ENCODE results near the gene TGFB2.
"Not testable (repeated sequence)": the region's sequence is repeated elsewhere in the genome, so short reads cannot be mapped to it uniquely, and the experiment has no call there.

TGFB2 gene

GRCh38 chr1:218304281-218305039, 40.7 kb upstream of the TGFB2 start:
- H3K4me3 ChIP-seq (ENCODE audit: low read length in 2 of 2), result no peak overlapping the region
- H3K9ac ChIP-seq (ENCODE audit: low read depth in 1 of 2, low read length in 2 of 2), result no peak overlapping the region
- no peaks in the 10 kb centered on the region for H3K9me3 ChIP-seq (ENCODE audit: control insufficient read depth in 2 of 2, low read length in 2 of 2)
- H3K27me3 ChIP-seq (ENCODE audit: control insufficient read depth in 2 of 2, insufficient read depth in 2 of 2, low read length in 2 of 2), result no peaks in the 10 kb centered on the region
- no peaks in the 10 kb centered on the region for H3K4me1 ChIP-seq (ENCODE audit: control insufficient read depth in 2 of 2, insufficient read depth in 2 of 2, low read length in 2 of 2)
- H3K36me3 ChIP-seq (ENCODE audit: control insufficient read depth in 2 of 2, insufficient read depth in 2 of 2, low read length in 2 of 2), result peaks cover 5 to 11% of the 10 kb centered on the region in 2 donors
- no peak overlapping the region for H3K27ac ChIP-seq (ENCODE audit: low read depth in 2 of 2, low read length in 2 of 2)

- H3K4me3 ChIP-seq (ENCODE audit: low read length in 2 of 2), result no peak overlapping the region
- no peaks in the 10 kb centered on the region for H3K27me3 ChIP-seq (ENCODE audit: control insufficient read depth in 2 of 2, insufficient read depth in 2 of 2, low read length in 2 of 2)
- H3K9me3 ChIP-seq (ENCODE audit: control insufficient read depth in 2 of 2, low read length in 2 of 2), result no peaks in the 10 kb centered on the region
- H3K36me3 ChIP-seq (ENCODE audit: control insufficient read depth in 2 of 2, insufficient read depth in 2 of 2, low read length in 2 of 2), result peaks cover 5 to 11% of the 10 kb centered on the region in 2 donors
- no peak overlapping the region for H3K9ac ChIP-seq (ENCODE audit: low read depth in 1 of 2, low read length in 2 of 2)
- H3K27ac ChIP-seq (ENCODE audit: low read depth in 2 of 2, low read length in 2 of 2), result no peak overlapping the region
- no peaks in the 10 kb centered on the region for H3K4me1 ChIP-seq (ENCODE audit: control insufficient read depth in 2 of 2, insufficient read depth in 2 of 2, low read length in 2 of 2)
These were observed 39.6 kb upstream of the TGFB2 start for GRCh38 chr1:218305472-218306064.

GRCh38 chr1:218312509-218312908, 32.6 kb upstream of the TGFB2 start:
- Histone ChIP-seq H3K36me3 (ENCODE audit: control insufficient read depth in 2 of 2, insufficient read depth in 2 of 2, low read length in 2 of 2) (peaks cover 4 to 7% of the 10 kb centered on the region in 2 donors), H3K9me3 (ENCODE audit: control insufficient read depth in 2 of 2, low read length in 2 of 2) (no peaks in the 10 kb centered on the region), H3K4me1 (ENCODE audit: control insufficient read depth in 2 of 2, insufficient read depth in 2 of 2, low read length in 2 of 2) (no peaks in the 10 kb centered on the region), H3K4me3 (ENCODE audit: low read length in 2 of 2) (no peak overlapping the region), H3K27me3 (ENCODE audit: control insufficient read depth in 2 of 2, insufficient read depth in 2 of 2, low read length in 2 of 2) (no peaks in the 10 kb centered on the region), H3K27ac (ENCODE audit: low read depth in 2 of 2, low read length in 2 of 2) (no peak overlapping the region), H3K9ac (ENCODE audit: low read depth in 1 of 2, low read length in 2 of 2) (no peak overlapping the region)

- H3K27ac ChIP-seq (ENCODE audit: low read depth in 2 of 2, low read length in 2 of 2), result no peak overlapping the region
- no peaks in the 10 kb centered on the region for H3K9me3 ChIP-seq (ENCODE audit: control insufficient read depth in 2 of 2, low read length in 2 of 2)
- peaks cover 4 to 7% of the 10 kb centered on the region in 2 donors for H3K36me3 ChIP-seq (ENCODE audit: control insufficient read depth in 2 of 2, insufficient read depth in 2 of 2, low read length in 2 of 2)
- no peaks in the 10 kb centered on the region for H3K4me1 ChIP-seq (ENCODE audit: control insufficient read depth in 2 of 2, insufficient read depth in 2 of 2, low read length in 2 of 2)
- H3K27me3 ChIP-seq (ENCODE audit: control insufficient read depth in 2 of 2, insufficient read depth in 2 of 2, low read length in 2 of 2), result no peaks in the 10 kb centered on the region
- no peak overlapping the region for H3K4me3 ChIP-seq (ENCODE audit: low read length in 2 of 2)
- no peak overlapping the region for H3K9ac ChIP-seq (ENCODE audit: low read depth in 1 of 2, low read length in 2 of 2)
These were observed 30.8 kb upstream of the TGFB2 start for GRCh38 chr1:218314316-218314715.

GRCh38 chr1:218315638-218316037, 29.5 kb upstream of the TGFB2 start:
- H3K27me3 ChIP-seq (ENCODE audit: control insufficient read depth in 2 of 2, insufficient read depth in 2 of 2, low read length in 2 of 2), result no peaks in the 10 kb centered on the region
- no peak overlapping the region for H3K4me3 ChIP-seq (ENCODE audit: low read length in 2 of 2)
- peaks cover 4 to 7% of the 10 kb centered on the region in 2 donors for H3K36me3 ChIP-seq (ENCODE audit: control insufficient read depth in 2 of 2, insufficient read depth in 2 of 2, low read length in 2 of 2)
- H3K4me1 ChIP-seq (ENCODE audit: control insufficient read depth in 2 of 2, insufficient read depth in 2 of 2, low read length in 2 of 2), result no peaks in the 10 kb centered on the region
- no peaks in the 10 kb centered on the region for H3K9me3 ChIP-seq (ENCODE audit: control insufficient read depth in 2 of 2, low read length in 2 of 2)
- H3K9ac ChIP-seq (ENCODE audit: low read depth in 1 of 2, low read length in 2 of 2), result no peak overlapping the region
- H3K27ac ChIP-seq (ENCODE audit: low read depth in 2 of 2, low read length in 2 of 2), result no peak overlapping the region

GRCh38 chr1:218317061-218317460, 28.1 kb upstream of the TGFB2 start:
- Histone ChIP-seq H3K27me3 (ENCODE audit: control insufficient read depth in 2 of 2, insufficient read depth in 2 of 2, low read length in 2 of 2) (no peaks in the 10 kb centered on the region), H3K27ac (ENCODE audit: low read depth in 2 of 2, low read length in 2 of 2) (no peak overlapping the region), H3K36me3 (ENCODE audit: control insufficient read depth in 2 of 2, insufficient read depth in 2 of 2, low read length in 2 of 2) (peaks cover under 1 to 3% of the 10 kb centered on the region in 2 donors), H3K4me1 (ENCODE audit: control insufficient read depth in 2 of 2, insufficient read depth in 2 of 2, low read length in 2 of 2) (no peaks in the 10 kb centered on the region), H3K9me3 (ENCODE audit: control insufficient read depth in 2 of 2, low read length in 2 of 2) (no peaks in the 10 kb centered on the region), H3K4me3 (ENCODE audit: low read length in 2 of 2) (no peak overlapping the region), H3K9ac (ENCODE audit: low read depth in 1 of 2, low read length in 2 of 2) (no peak overlapping the region)

GRCh38 chr1:218320182-218320581, 25.0 kb upstream of the TGFB2 start:
- H3K27ac ChIP-seq (ENCODE audit: low read depth in 2 of 2, low read length in 2 of 2); H3K27me3 ChIP-seq (ENCODE audit: control insufficient read depth in 2 of 2, insufficient read depth in 2 of 2, low read length in 2 of 2); H3K9me3 ChIP-seq (ENCODE audit: control insufficient read depth in 2 of 2, low read length in 2 of 2); H3K9ac ChIP-seq (ENCODE audit: low read depth in 1 of 2, low read length in 2 of 2); H3K4me1 ChIP-seq (ENCODE audit: control insufficient read depth in 2 of 2, insufficient read depth in 2 of 2, low read length in 2 of 2); H3K36me3 ChIP-seq (ENCODE audit: control insufficient read depth in 2 of 2, insufficient read depth in 2 of 2, low read length in 2 of 2); H3K4me3 ChIP-seq (ENCODE audit: low read length in 2 of 2): not testable (repeated sequence)

- no peak overlapping the region for H3K27ac ChIP-seq (ENCODE audit: low read depth in 2 of 2, low read length in 2 of 2)
- peaks cover 0 to 10% of the 10 kb centered on the region in 2 donors for H3K36me3 ChIP-seq (ENCODE audit: control insufficient read depth in 2 of 2, insufficient read depth in 2 of 2, low read length in 2 of 2)
- H3K4me1 ChIP-seq (ENCODE audit: control insufficient read depth in 2 of 2, insufficient read depth in 2 of 2, low read length in 2 of 2), result no peaks in the 10 kb centered on the region
- no peaks in the 10 kb centered on the region for H3K9me3 ChIP-seq (ENCODE audit: control insufficient read depth in 2 of 2, low read length in 2 of 2)
- no peaks in the 10 kb centered on the region for H3K27me3 ChIP-seq (ENCODE audit: control insufficient read depth in 2 of 2, insufficient read depth in 2 of 2, low read length in 2 of 2)
- H3K4me3 ChIP-seq (ENCODE audit: low read length in 2 of 2), result no peak overlapping the region
- H3K9ac ChIP-seq (ENCODE audit: low read depth in 1 of 2, low read length in 2 of 2), result no peak overlapping the region
These were observed 22.4 kb upstream of the TGFB2 start for GRCh38 chr1:218322762-218323161.

- H3K36me3 ChIP-seq (ENCODE audit: control insufficient read depth in 2 of 2, insufficient read depth in 2 of 2, low read length in 2 of 2), result peaks cover 0 to 10% of the 10 kb centered on the region in 2 donors
These were observed 21.4 kb upstream of the TGFB2 start for GRCh38 chr1:218323568-218324225.

GRCh38 chr1:218324226-218324580, 20.9 kb upstream of the TGFB2 start:
- Histone ChIP-seq H3K9me3 (ENCODE audit: control insufficient read depth in 2 of 2, low read length in 2 of 2) (no peaks in the 10 kb centered on the region), H3K27ac (ENCODE audit: low read depth in 2 of 2, low read length in 2 of 2) (no peak overlapping the region), H3K4me1 (ENCODE audit: control insufficient read depth in 2 of 2, insufficient read depth in 2 of 2, low read length in 2 of 2) (no peaks in the 10 kb centered on the region), H3K9ac (ENCODE audit: low read depth in 1 of 2, low read length in 2 of 2) (no peak overlapping the region), H3K27me3 (ENCODE audit: control insufficient read depth in 2 of 2, insufficient read depth in 2 of 2, low read length in 2 of 2) (no peaks in the 10 kb centered on the region), H3K36me3 (ENCODE audit: control insufficient read depth in 2 of 2, insufficient read depth in 2 of 2, low read length in 2 of 2) (peaks cover 0 to 10% of the 10 kb centered on the region in 2 donors), H3K4me3 (ENCODE audit: low read length in 2 of 2) (no peak overlapping the region)

More at GRCh38 chr1:218323568-218324225, 21.4 kb upstream of the TGFB2 start:
- no peak overlapping the region for H3K4me3 ChIP-seq (ENCODE audit: low read length in 2 of 2)
- H3K27me3 ChIP-seq (ENCODE audit: control insufficient read depth in 2 of 2, insufficient read depth in 2 of 2, low read length in 2 of 2), result no peaks in the 10 kb centered on the region
- H3K9me3 ChIP-seq (ENCODE audit: control insufficient read depth in 2 of 2, low read length in 2 of 2), result no peaks in the 10 kb centered on the region
- no peak overlapping the region for H3K9ac ChIP-seq (ENCODE audit: low read depth in 1 of 2, low read length in 2 of 2)
- no peaks in the 10 kb centered on the region for H3K4me1 ChIP-seq (ENCODE audit: control insufficient read depth in 2 of 2, insufficient read depth in 2 of 2, low read length in 2 of 2)
- H3K27ac ChIP-seq (ENCODE audit: low read depth in 2 of 2, low read length in 2 of 2), result no peak overlapping the region

Data from mucosa of rectum (tissue), 2 donors.